Pancreas (tissue), 10 donors: ENCODE data around the gene MNX1. TPM values are rescaled to one million over a fixed set of nuclear protein-coding genes. Genes with fewer than 3 reads are reported as not detected.

Source experiments
- ATAC-seq, 4 donors: fragments of 200-7000 bp; cut with Tn5 transposase; one replicate each; pipeline versions ENCODE4 v1.8.0 to v1.9.1; 2020; ENCODE audit warnings: mild to moderate bottlenecking in 4 of 4, moderate library complexity in 4 of 4
- DNase-seq, 6 donors: peaks; one replicate each; pipeline ENCODE4 v3.0.0-alpha.2; 2020
- FAIRE-seq: peaks from 2 replicates; lab custom pipeline; 2012; peaks lifted over from hg19 to GRCh38; lab: Jason Lieb, UNC
- H3K27ac ChIP-seq, 4 donors: fragments of 200-600 bp; sonication (generic); 1 replicate in 3 of 4; 2 replicates in 1 of 4; pipeline versions ENCODE4 v1.5.0 to v1.8.0; 2020
- H3K27me3 ChIP-seq, 4 donors: fragments of 200-600 bp; one replicate each; pipeline ENCODE4 v1.8.0; 2021
- H3K36me3 ChIP-seq, 3 donors: fragments of 200-600 bp; sonication (generic) in 1 of 3; one replicate each; pipeline versions ENCODE4 v1.5.0 to v1.8.0; 2020 to 2021
- H3K4me1 ChIP-seq, 3 donors: fragments of 200-600 bp; one replicate each; pipeline ENCODE4 v1.8.0; 2021
- H3K4me3 ChIP-seq, 4 donors: fragments of 200-600 bp; sonication (generic) in 2 of 4; one replicate each; pipeline versions ENCODE4 v1.5.0 to v1.8.0; 2020 to 2021
- H3K9me3 ChIP-seq, 4 donors: fragments of 200-600 bp; one replicate each; pipeline ENCODE4 v1.8.0; 2021
- whole genome bisulfite sequencing, 2 donors: extraction: QIAGEN DNeasy Blood & Tissue Kit; methylation state at CpG; one replicate each; pipeline ENCODE4 v1.1.7; 2013; 5-methylcytosine and 5-hydroxymethylcytosine counted together
- intact Hi-C, 3 donors: fragments of 100-400 bp; cut with DNase I; formaldehyde crosslinking; loops; one replicate each; pipeline versions ENCODE4 v1.11.1 to v1.14.2; 2022
- polyA plus RNA-seq, 2 donors: library from polyadenylated mRNA; stranded (reverse); fragments of 200-250 nt; gene quantifications; one replicate each; pipeline ENCODE4 v1.2.3, GENCODE V29; 2013
- total RNA-seq, 6 donors: library from RNA; stranded (reverse); fragmentation: NEBNext Ultra II Directional in 4 of 6; extraction: Animal tissue kit (Norgen Biotek cat#: 25700) in 4 of 6; gene quantifications; one replicate each; pipeline versions ENCODE4 v1.2.1 to v1.2.4, GENCODE V29; 2021 to 2023
- TF ChIP-seq, protein P1 (sequence below), 4 donors: fragments of 200-600 bp; sonication (generic) in 3 of 4; IDR thresholded peaks; one replicate each; pipeline versions ENCODE4 v1.5.0 to v1.8.0; 2021; ENCODE audit warnings: antibody characterized with exemption in 4 of 4
- donor health status: healthy with polysubstance abuse.
- donor health status: DM: no; HTN: no; CAD: no; lungs with moderate emphysema.
- donor health status: DM: no; HTN: no; CAD: no.
- donor health status: control.
- donor health status: control.
- donor health status: Bipolar disorder and iron deficiency.
- donor health status: DM: yes; HTN: yes; CAD: no.
- donor health status: DM: no; HTN: no; CAD: no.
- donor health status: DM: no; HTN: no; CAD: no.
- donor health status: DM: yes; HTN: yes; CAD: no.

Gene MNX1
- total and polyA plus RNA-seq, 8 donors: 15.6 to 47.3 (median 21.9) TPM

DNA sequence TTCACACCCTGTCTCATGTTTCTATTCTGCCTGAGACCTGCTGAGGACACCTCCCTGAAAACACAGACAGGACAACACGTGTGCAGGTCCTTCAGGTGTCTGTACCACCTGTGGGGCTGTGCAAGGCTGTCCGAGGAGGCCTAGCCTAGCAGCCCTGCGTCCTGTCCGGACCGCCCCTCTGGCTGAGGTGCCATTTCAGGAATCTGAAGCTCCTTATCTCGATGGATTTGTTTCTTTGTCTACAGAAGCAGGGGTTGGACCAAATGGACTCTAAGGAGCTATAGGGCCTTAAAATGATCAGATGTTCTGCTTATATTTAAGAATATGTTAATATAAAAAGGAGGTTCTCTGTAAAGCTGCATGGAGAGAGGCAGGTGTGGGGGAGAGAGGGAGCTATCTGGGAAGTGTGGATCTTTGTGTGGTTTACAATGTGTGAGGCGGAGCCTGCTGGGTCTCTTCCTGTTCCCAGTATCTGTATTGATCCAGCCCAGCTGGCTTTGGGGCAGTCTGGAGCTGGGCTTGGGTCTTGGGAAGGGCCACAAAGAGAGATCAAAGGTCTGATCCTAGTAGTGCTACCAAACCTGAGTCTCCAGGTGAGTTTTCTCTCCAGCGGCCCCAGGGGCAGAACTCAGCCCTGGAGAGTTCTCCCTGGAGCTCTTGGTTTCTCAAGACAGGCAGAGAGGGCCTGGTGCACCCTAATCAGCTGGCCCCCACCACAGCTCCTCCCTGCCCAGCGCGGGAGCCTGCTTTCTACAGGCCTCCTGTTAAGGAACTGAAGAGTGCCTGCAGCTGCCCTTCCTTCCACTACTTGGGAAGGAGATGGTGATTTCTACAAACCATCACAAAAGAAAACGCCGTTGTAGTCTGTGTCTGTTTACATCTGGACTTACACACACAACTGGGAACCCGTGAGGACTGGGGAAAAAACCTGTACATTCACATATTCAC is 3.4 kb upstream of the MNX1 start:
- FAIRE-seq (no peak), DNase-seq (no peak), ATAC-seq (no peak)
- Histone ChIP-seq H3K4me3 (no peak overlapping the region), H3K4me1 (peaks cover 0 to 13% (median 0%) of the 10 kb centered on the region in 3 donors), H3K27ac (peak overlapping the region in 2 of 4 donors; percentile 30 to 38), H3K9me3 (no peaks in the 10 kb centered on the region), H3K27me3 (no peaks in the 10 kb centered on the region), H3K36me3 (no peaks in the 10 kb centered on the region)
- TF ChIP-seq, protein P1, sequence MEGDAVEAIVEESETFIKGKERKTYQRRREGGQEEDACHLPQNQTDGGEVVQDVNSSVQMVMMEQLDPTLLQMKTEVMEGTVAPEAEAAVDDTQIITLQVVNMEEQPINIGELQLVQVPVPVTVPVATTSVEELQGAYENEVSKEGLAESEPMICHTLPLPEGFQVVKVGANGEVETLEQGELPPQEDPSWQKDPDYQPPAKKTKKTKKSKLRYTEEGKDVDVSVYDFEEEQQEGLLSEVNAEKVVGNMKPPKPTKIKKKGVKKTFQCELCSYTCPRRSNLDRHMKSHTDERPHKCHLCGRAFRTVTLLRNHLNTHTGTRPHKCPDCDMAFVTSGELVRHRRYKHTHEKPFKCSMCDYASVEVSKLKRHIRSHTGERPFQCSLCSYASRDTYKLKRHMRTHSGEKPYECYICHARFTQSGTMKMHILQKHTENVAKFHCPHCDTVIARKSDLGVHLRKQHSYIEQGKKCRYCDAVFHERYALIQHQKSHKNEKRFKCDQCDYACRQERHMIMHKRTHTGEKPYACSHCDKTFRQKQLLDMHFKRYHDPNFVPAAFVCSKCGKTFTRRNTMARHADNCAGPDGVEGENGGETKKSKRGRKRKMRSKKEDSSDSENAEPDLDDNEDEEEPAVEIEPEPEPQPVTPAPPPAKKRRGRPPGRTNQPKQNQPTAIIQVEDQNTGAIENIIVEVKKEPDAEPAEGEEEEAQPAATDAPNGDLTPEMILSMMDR (IDR thresholded peaks at IDR 0.05): no peak
- 27 to 43% methylated on average over 13 of the region's 13 CpGs for WGBS, 2 donors
- intact Hi-C loops: loop anchor here in 1 of 3 donors (10.0 kb wide), 1 partner anchor 121 kb away; the partner anchor contains the start of gene UBE3C

DNA sequence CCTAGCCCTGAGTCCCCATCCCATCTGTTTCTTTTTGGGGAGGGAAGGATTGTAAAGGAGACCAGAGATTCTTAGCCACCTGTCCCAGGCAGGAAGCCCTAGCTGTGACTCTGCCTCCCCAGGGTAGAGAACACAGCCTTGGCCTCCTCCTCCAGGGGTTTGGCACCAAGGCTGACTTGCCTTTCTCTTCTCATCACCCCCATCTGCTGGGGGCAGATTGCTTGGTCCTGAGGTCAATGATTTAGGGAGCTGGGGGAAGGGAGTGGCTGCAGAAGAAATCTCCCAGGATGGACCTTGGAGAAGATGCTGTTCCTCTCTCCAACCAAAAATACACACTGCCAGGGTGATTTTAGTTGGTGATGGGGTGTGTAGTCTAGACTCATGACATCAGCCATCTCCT is 2.6 kb upstream of the MNX1 start:
- TF ChIP-seq, protein P1 (IDR thresholded peaks at IDR 0.05): no peak
- H3K36me3 ChIP-seq: no peaks in the 10 kb centered on the region
- no peaks in the 10 kb centered on the region for H3K27me3 ChIP-seq
- DNase-seq (no peak), ATAC-seq (no peak), FAIRE-seq (no peak)
- intact Hi-C loops: loop anchor here in 1 of 3 donors (10.0 kb wide), 1 partner anchor 122 kb away; the partner anchor contains the start of gene UBE3C
- H3K27ac ChIP-seq: no peak overlapping the region
- peaks cover 0 to 15% (median 0%) of the 10 kb centered on the region in 3 donors for H3K4me1 ChIP-seq
- no peak overlapping the region for H3K4me3 ChIP-seq
- no peaks in the 10 kb centered on the region for H3K9me3 ChIP-seq

DNA sequence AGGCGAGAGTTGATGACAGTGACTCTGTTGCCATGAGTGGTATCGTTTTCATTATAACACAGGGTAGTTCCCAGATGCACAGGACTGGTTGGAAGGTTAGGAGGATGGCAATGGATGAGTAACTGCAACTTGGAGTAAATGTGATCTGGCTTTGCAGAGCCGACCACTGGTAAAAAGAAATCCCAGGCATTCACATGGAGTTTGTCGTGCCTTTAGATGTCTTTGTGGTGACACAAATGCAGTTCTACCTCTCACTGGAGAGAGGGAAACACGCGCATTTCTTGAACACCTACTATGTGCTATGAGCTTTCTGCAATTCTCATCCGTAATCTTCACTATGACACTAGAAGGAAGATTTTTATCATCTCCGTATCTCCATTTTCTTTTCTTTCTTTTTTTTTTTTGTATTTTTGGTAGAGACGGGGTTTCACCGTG is 1.7 kb upstream of the MNX1 start:
- DNase-seq: no peak
- whole genome bisulfite sequencing, 2 donors: 61 to 64% methylated on average over 10 of the region's 10 CpGs
- H3K27me3 ChIP-seq: no peaks in the 10 kb centered on the region

DNA sequence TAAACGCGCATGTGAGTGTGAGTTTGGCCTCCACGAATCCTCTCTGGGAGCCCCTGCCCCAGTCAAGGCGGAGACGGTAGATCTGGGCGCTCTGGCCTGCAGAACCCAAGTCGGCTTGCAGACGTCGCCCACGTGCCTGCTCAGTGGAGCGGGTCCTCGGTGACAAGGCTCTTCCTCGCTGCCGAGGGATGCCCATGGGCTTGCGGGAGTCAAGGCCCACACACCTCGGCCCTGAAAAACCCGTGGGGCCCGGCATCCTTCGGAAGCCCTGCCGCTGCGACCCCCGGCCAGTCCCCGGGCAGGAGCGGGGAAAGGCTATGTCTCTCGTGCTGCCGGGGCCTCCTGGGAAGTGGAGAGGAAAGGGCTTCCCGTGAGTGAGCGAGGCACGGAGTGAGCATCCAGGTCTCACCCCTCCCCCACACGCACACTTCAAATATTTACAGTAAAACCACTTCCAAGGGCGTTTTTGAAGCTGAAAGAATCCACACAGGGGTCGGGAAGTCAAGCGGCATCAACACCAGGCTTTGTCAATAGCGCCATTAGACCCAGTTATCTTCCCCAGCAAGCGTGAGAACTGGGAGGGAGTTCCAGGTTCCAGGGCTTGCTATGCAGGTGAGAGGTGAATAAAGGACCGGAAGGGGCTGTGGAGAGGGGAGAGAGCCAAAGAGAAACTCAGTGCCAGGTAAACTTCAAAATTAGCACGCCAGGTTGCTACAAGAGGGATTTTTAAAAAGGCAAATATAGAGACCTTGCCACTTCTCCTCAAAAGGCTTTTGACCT is 1.1 kb upstream of the MNX1 start:
- Histone ChIP-seq H3K9me3 (no peaks in the 10 kb centered on the region), H3K4me1 (peaks cover 0 to 18% (median 0%) of the 10 kb centered on the region in 3 donors), H3K36me3 (no peaks in the 10 kb centered on the region), H3K27ac (peak overlapping the region; percentile 59 to 89 (median 84)), H3K27me3 (no peaks in the 10 kb centered on the region), H3K4me3 (peak overlapping the region; percentile 53 to 86 (median 76))
- ATAC-seq: peak; percentile 10 to 21 (median 15)
- TF ChIP-seq, protein P1 (IDR thresholded peaks at IDR 0.05): no peak
- intact Hi-C loops: loop anchor here in 1 of 3 donors (10.0 kb wide), 1 partner anchor 123 kb away; the partner anchor contains the start of gene UBE3C
- DNase-seq: peak in 2 of 6 donors; percentile 45 to 81
- 1 to 2% methylated on average over 31 to 37 of the region's 37 CpGs for WGBS, 2 donors
- no peak for FAIRE-seq

More for the DNA sequence above, 1.7 kb upstream of the MNX1 start:
- FAIRE-seq (no peak), ATAC-seq (no peak)
- TF ChIP-seq, protein P1 (IDR thresholded peaks at IDR 0.05): no peak
- intact Hi-C loops: loop anchor here in 1 of 3 donors (10.0 kb wide), 1 partner anchor 123 kb away; the partner anchor contains the start of gene UBE3C
- Histone ChIP-seq H3K4me3 (peak overlapping the region in 1 of 4 donors; percentile 86), H3K9me3 (no peaks in the 10 kb centered on the region), H3K36me3 (no peaks in the 10 kb centered on the region), H3K27ac (peak overlapping the region in 1 of 4 donors; percentile 27), H3K4me1 (peaks cover 0 to 18% (median 0%) of the 10 kb centered on the region in 3 donors)
